ENCODE measurements around the gene CCDC7. TPM values are rescaled to one million over a fixed set of nuclear protein-coding genes. Genes with fewer than 3 reads are reported as not detected.
"Not testable (repeated sequence)": the region's sequence is repeated elsewhere in the genome, so short reads cannot be mapped to it uniquely, and the experiment has no call there.

Gene CCDC7
- polyA plus RNA-seq, 1 of the 3 experiments (the other 2 are of a cell fraction): 0.44 TPM

DNA sequence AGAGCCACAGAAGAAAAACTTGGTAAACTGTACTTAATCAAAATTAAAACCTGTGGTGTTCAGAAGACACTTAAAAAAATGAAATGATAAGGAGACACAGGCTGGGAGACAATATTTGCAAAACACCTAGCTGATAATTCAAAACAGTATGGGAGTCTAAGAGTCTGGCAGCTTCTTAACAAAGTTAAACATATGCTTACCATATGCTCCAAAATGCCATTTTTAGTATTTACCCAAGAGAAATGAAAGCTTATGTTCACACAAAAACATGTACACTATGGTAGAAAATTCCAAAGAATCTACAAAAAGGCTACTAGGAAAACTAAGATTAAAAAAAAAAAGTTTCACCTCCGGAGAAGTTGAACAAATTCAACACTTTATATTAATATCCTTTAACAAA, 463.5 kb downstream of the CCDC7 start (continued):
- TF ChIP-seq RCOR1 (IDR thresholded peaks at IDR 0.05; ENCODE audit: low read length) (no peak), RFX5 (IDR thresholded peaks at IDR 0.05; ENCODE audit: low read length) (no peak), EP300 (IDR thresholded peaks at IDR 0.05; ENCODE audit: borderline replicate concordance in 1 of 2, low read depth in 1 of 2, low read length in 1 of 2) (no peak)
- TF ChIP-seq, protein P1, sequence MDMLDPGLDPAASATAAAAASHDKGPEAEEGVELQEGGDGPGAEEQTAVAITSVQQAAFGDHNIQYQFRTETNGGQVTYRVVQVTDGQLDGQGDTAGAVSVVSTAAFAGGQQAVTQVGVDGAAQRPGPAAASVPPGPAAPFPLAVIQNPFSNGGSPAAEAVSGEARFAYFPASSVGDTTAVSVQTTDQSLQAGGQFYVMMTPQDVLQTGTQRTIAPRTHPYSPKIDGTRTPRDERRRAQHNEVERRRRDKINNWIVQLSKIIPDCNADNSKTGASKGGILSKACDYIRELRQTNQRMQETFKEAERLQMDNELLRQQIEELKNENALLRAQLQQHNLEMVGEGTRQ (IDR thresholded peaks at IDR 0.05; ENCODE audit: borderline replicate concordance, low read depth, low read length): no peak

DNA sequence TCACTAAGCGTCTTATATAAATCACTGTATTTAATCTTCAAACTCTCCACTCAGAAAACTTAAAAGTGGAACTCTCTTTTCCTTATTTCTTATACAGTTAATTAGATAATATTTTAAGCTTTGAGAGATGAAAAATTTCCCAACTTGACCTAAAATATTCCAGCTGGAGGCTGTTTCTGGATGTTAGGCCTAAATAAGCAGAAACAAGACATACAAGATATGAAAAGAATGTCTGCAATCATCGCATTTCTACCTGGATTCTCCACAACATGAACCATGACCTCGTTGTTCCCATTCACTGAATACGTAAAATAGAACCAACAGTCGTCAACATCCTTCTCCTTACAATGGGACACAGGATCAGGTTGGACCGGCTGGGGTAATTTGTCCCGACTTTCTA, 464.0 kb downstream of the CCDC7 start:
- WGBS (ENCODE audit: low lambda C conversion rate): 95% methylated on average over 7 of the region's 7 CpGs

DNA sequence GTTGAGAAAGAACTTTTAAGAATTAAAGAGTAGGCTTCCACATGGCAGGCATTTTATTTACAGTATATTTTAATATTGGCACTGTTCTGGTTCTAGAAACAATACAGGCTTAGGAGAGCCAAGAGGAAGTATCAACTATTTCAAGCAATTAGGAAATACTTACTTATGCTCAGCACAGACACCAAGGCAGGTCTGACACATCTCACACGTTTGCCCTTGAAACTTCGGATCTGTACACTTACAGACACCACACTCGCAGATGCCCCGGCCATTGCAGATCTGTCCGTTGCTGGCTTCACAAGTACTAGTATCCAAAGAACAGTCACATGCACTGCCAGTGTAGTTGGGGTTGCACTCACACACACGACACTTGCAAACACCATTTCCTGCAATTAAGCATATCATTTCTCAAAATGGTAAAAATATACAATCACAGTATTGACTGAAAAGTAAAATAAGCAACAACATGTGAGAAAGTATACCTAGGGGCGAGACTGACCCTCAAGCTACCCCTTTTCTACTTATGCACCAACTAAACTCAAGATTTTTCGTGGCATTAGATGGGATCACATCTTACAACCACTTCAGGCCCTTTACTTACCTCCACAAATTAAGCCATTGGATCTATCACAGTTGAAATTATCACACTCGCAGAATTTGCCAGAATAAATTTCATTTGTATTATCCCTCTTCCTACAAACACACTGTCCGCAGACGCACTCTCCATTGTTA, 465.5 kb downstream of the CCDC7 start:
- Histone ChIP-seq H3K4me1 (ENCODE audit: control insufficient read depth in 1 of 2, insufficient read depth in 2 of 2, low read depth in 1 of 2, low read length in 1 of 2) (no peaks in the 10 kb centered on the region; a peak in 1 of 4 replicates), H3K9me3 (no peaks in the 10 kb centered on the region), H4K20me1 (ENCODE audit: insufficient read depth) (0 out of 2 replicates have a peak, but pooled peaks cover 6% of the 10 kb centered on the region), H3K9me2 (no peaks in the 10 kb centered on the region), H3K27ac (ENCODE audit: low read depth in 2 of 2, low read length in 1 of 2) (no peak overlapping the region), H3F3A (replicated peaks; ENCODE audit: insufficient read depth) (peaks cover 11% of the 10 kb centered on the region), H3K4me2 (no peak overlapping the region), H3K9ac (no peak overlapping the region), H3K4me3 (ENCODE audit: low read depth in 2 of 2, low read length in 1 of 2) (no peak overlapping the region), H2AFZ (ENCODE audit: low read depth) (no peak overlapping the region), H3K79me2 (ENCODE audit: insufficient read depth) (peaks cover 84% of the 10 kb centered on the region), H3K27me3 (ENCODE audit: insufficient read depth) (no peaks in the 10 kb centered on the region), H3K36me3 (replicated peaks in 1 of 2; ENCODE audit: control insufficient read depth in 1 of 2, insufficient read depth in 2 of 2, low read length in 1 of 2) (peaks cover 52 to 80% of the 10 kb centered on the region in 2 experiments)
- CTCF ChIA-PET: no interaction called here
- DNase-seq: no peak
- WGBS (ENCODE audit: low lambda C conversion rate): 86% methylated on average over 11 of the region's 11 CpGs
- POLR2A ChIA-PET: no interaction called here
- TF ChIP-seq EP300 (IDR thresholded peaks at IDR 0.05; ENCODE audit: borderline replicate concordance in 1 of 2, low read depth in 1 of 2, low read length in 1 of 2) (no peak), NRF1 (IDR thresholded peaks at IDR 0.05; ENCODE audit: low read depth, low read length) (no peak), SIN3A (IDR thresholded peaks at IDR 0.05; ENCODE audit: borderline replicate concordance, low read depth, low read length) (no peak), GATA2 (CRISPR knock-in tag; IDR thresholded peaks at IDR 0.05) (no peak), TAF1 (IDR thresholded peaks at IDR 0.05; ENCODE audit: borderline replicate concordance, low read depth, low read length) (no peak), RCOR1 (IDR thresholded peaks at IDR 0.05; ENCODE audit: low read length) (no peak), EZH2phosphoT487 (IDR thresholded peaks at IDR 0.05; ENCODE audit: borderline replicate concordance, low read depth) (no peak), NFIC (IDR thresholded peaks at IDR 0.05; ENCODE audit: borderline replicate concordance) (no peak), FOSL2 (IDR thresholded peaks at IDR 0.05; ENCODE audit: borderline replicate concordance, low read depth) (no peak), FOXJ3 (CRISPR knock-in tag; IDR thresholded peaks at IDR 0.05) (no peak), SMC3 (IDR thresholded peaks at IDR 0.05; ENCODE audit: low read depth, low read length) (no peak)
- TF ChIP-seq, protein P1 (IDR thresholded peaks at IDR 0.05; ENCODE audit: borderline replicate concordance, low read depth, low read length): no peak
- TF ChIP-seq, protein P2, sequence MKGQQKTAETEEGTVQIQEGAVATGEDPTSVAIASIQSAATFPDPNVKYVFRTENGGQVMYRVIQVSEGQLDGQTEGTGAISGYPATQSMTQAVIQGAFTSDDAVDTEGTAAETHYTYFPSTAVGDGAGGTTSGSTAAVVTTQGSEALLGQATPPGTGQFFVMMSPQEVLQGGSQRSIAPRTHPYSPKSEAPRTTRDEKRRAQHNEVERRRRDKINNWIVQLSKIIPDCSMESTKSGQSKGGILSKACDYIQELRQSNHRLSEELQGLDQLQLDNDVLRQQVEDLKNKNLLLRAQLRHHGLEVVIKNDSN (IDR thresholded peaks at IDR 0.05; ENCODE audit: borderline replicate concordance, low read depth): no peak
- TF ChIP-seq, protein P3, sequence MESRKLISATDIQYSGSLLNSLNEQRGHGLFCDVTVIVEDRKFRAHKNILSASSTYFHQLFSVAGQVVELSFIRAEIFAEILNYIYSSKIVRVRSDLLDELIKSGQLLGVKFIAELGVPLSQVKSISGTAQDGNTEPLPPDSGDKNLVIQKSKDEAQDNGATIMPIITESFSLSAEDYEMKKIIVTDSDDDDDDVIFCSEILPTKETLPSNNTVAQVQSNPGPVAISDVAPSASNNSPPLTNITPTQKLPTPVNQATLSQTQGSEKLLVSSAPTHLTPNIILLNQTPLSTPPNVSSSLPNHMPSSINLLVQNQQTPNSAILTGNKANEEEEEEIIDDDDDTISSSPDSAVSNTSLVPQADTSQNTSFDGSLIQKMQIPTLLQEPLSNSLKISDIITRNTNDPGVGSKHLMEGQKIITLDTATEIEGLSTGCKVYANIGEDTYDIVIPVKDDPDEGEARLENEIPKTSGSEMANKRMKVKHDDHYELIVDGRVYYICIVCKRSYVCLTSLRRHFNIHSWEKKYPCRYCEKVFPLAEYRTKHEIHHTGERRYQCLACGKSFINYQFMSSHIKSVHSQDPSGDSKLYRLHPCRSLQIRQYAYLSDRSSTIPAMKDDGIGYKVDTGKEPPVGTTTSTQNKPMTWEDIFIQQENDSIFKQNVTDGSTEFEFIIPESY (IDR thresholded peaks at IDR 0.05; ENCODE audit: borderline replicate concordance, low read depth): no peak

More for the DNA sequence above, 464.0 kb downstream of the CCDC7 start:
- H3K9ac ChIP-seq; H3K9me2 ChIP-seq; H4K20me1 ChIP-seq (ENCODE audit: insufficient read depth); H3K4me1 ChIP-seq (ENCODE audit: control insufficient read depth in 1 of 2, insufficient read depth in 2 of 2, low read depth in 1 of 2, low read length in 1 of 2); H3K4me2 ChIP-seq; H3K4me3 ChIP-seq (ENCODE audit: low read depth in 2 of 2, low read length in 1 of 2); DNase-seq; H2AFZ ChIP-seq (ENCODE audit: low read depth); H3K9me3 ChIP-seq; H3K27me3 ChIP-seq (ENCODE audit: insufficient read depth); POLR2A ChIA-PET: not testable (repeated sequence)
- peaks cover 84% of the 10 kb centered on the region for H3K79me2 ChIP-seq (ENCODE audit: insufficient read depth)
- H3K27ac ChIP-seq (ENCODE audit: low read depth in 2 of 2, low read length in 1 of 2): peak overlapping the region in 1 of 2 experiments; percentile 67; a peak in 2 of 4 replicates
- CTCF ChIA-PET: interaction anchor here (1.0 kb wide), 1 partner anchor 29 kb away, joined by 3 read pairs; no protein-coding TSS in a partner anchor
- H3F3A ChIP-seq (replicated peaks; ENCODE audit: insufficient read depth): peaks cover 18% of the 10 kb centered on the region
- H3K36me3 ChIP-seq (replicated peaks in 1 of 2; ENCODE audit: control insufficient read depth in 1 of 2, insufficient read depth in 2 of 2, low read length in 1 of 2): peaks cover 61 to 80% of the 10 kb centered on the region in 2 experiments

Measured in SK-N-SH (cell line).